RPMI7951 (cell line): ENCODE results near the gene INPP4B. TPM values are rescaled to one million over a fixed set of nuclear protein-coding genes. Genes with fewer than 3 reads are reported as not detected.

Experiments used
- DNase-seq: peaks from one replicate; pipeline ENCODE4 v3.0.0-alpha.2; 2012; ENCODE audit warnings: low read depth
- total RNA-seq: library from RNA; depleted of rRNA; stranded (reverse); fragments of >200 nt; shearing (Covaris generic); gene quantifications from 2 replicates; pipeline ENCODE4 v1.2.3, GENCODE V29; 2014

The INPP4B gene
- total RNA-seq, 1 experiment from 2014 or later: 11.7 TPM

- no peak for DNase-seq
Observed at GRCh38 chr4:142150483-142150882, 695.6 kb downstream of the INPP4B start.

GRCh38 chr4:142144813-142145212 lies 701.3 kb downstream of the INPP4B start:
- DNase-seq: no peak

GRCh38 chr4:142142366-142143054 lies 703.6 kb downstream of the INPP4B start:
- no peak for DNase-seq

GRCh38 chr4:142141224-142141623 lies 704.9 kb downstream of the INPP4B start:
- DNase-seq: no peak

GRCh38 chr4:142130666-142131065 lies 715.4 kb downstream of the INPP4B start:
- DNase-seq: no peak

GRCh38 chr4:142129931-142130330 lies 716.2 kb downstream of the INPP4B start:
- DNase-seq: no peak

- no peak for DNase-seq
Observed at GRCh38 chr4:142129473-142129872, 716.6 kb downstream of the INPP4B start.

- DNase-seq: no peak
Observed at GRCh38 chr4:142128529-142128928, 717.6 kb downstream of the INPP4B start.

- DNase-seq: peak; percentile 54
Observed at GRCh38 chr4:142126890-142127497, 719.1 kb downstream of the INPP4B start.

- DNase-seq: no peak
Observed at GRCh38 chr4:142124874-142125273, 721.2 kb downstream of the INPP4B start.

GRCh38 chr4:142121448-142122350 lies 724.4 kb downstream of the INPP4B start:
- DNase-seq: no peak

GRCh38 chr4:142120921-142121320 lies 725.2 kb downstream of the INPP4B start:
- DNase-seq: no peak

GRCh38 chr4:142112451-142112850 lies 733.6 kb downstream of the INPP4B start:
- DNase-seq: no peak

GRCh38 chr4:142110136-142110535 lies 736.0 kb downstream of the INPP4B start:
- DNase-seq: no peak

GRCh38 chr4:142104041-142104440 lies 742.1 kb downstream of the INPP4B start:
- DNase-seq: no peak

- DNase-seq: no peak
Observed at GRCh38 chr4:142101401-142101800, 744.7 kb downstream of the INPP4B start.

GRCh38 chr4:142100941-142101340 lies 745.2 kb downstream of the INPP4B start:
- no peak for DNase-seq

GRCh38 chr4:142098900-142099545 lies 747.1 kb downstream of the INPP4B start:
- DNase-seq: no peak

GRCh38 chr4:142098380-142098779 lies 747.7 kb downstream of the INPP4B start:
- DNase-seq: no peak

- DNase-seq: no peak
Observed at GRCh38 chr4:142097015-142097414, 749.1 kb downstream of the INPP4B start.

- DNase-seq: peak; percentile 88
Observed at GRCh38 chr4:142095886-142096605, 750.1 kb downstream of the INPP4B start.
